Keratinocyte (primary cell): ENCODE data around the gene RNF41. TPM values are rescaled to one million over a fixed set of nuclear protein-coding genes. Genes with fewer than 3 reads are reported as not detected.
A peak's percentile ranks its signal among the peaks of the same experiment; 100 is the strongest.

ENCODE experiments used
- DNase-seq: peaks from one replicate; pipeline ENCODE4 v3.0.0-alpha.2; 2011; ENCODE audit warnings: low read depth, missing footprints, low spot score
- FAIRE-seq: peaks from 2 replicates; lab custom pipeline; 2011; peaks lifted over from hg19 to GRCh38; lab: Jason Lieb, UNC
- H2AFZ ChIP-seq: 2 replicates; pipeline ENCODE4 v1.6.0; 2012; ENCODE audit warnings: low read length, control low read depth, inconsistent platforms; ENCODE audit not compliant: control insufficient read depth
- H3K27ac ChIP-seq: 2 replicates; pipeline ENCODE4 v1.5.1; 2011; ENCODE audit warnings: low read length; ENCODE audit not compliant: control insufficient read depth, insufficient read depth
- H3K27me3 ChIP-seq: 3 replicates; pipeline ENCODE4 v1.6.0; 2011; ENCODE audit warnings: low read length; ENCODE audit not compliant: control insufficient read depth, insufficient read depth; ENCODE audit errors: extremely low read depth
- H3K36me3 ChIP-seq, 2 experiments: 2 replicates in 1 of 2; 3 replicates in 1 of 2; pipeline ENCODE4 v1.5.1; 2011; ENCODE audit warnings: low read length in 2 of 2, mild to moderate bottlenecking in 1 of 2; ENCODE audit not compliant: control insufficient read depth in 2 of 2, insufficient read depth in 2 of 2; ENCODE audit errors: extremely low read depth in 1 of 2
- H3K4me1 ChIP-seq: 3 replicates; pipeline ENCODE4 v1.5.1; 2011; ENCODE audit warnings: low read length; ENCODE audit not compliant: control insufficient read depth, insufficient read depth; ENCODE audit errors: extremely low read depth
- H3K4me2 ChIP-seq: 3 replicates; pipeline ENCODE4 v1.6.0; 2011; ENCODE audit warnings: low read depth, low read length; ENCODE audit not compliant: control insufficient read depth, insufficient read depth; ENCODE audit errors: extremely low read depth
- H3K4me3 ChIP-seq, 3 experiments: fragments of 200-600 bp in 1 of 3; sonication (generic) in 1 of 3; 2 replicates in 2 of 3; 3 replicates in 1 of 3; pipeline ENCODE4 v1.5.1; 2011 to 2016; ENCODE audit warnings: low read length in 3 of 3, mild to moderate bottlenecking in 3 of 3, control low read depth in 2 of 3, inconsistent platforms in 1 of 3, low read depth in 1 of 3, mixed read lengths in 1 of 3, mixed run types in 1 of 3, moderate library complexity in 1 of 3; ENCODE audit not compliant: control insufficient read depth in 2 of 3, insufficient read depth in 2 of 3; ENCODE audit errors: extremely low read depth in 1 of 3
- H3K79me2 ChIP-seq: 2 replicates; pipeline ENCODE4 v1.6.0; 2012; ENCODE audit warnings: low read length; ENCODE audit not compliant: control insufficient read depth, insufficient read depth
- H3K9ac ChIP-seq: 3 replicates; pipeline ENCODE4 v1.6.0; 2011; ENCODE audit warnings: low read length; ENCODE audit not compliant: control insufficient read depth, insufficient read depth; ENCODE audit errors: extremely low read depth
- H3K9me1 ChIP-seq: 3 replicates; pipeline ENCODE4 v1.6.0; 2011; ENCODE audit warnings: low read length; ENCODE audit not compliant: control insufficient read depth, insufficient read depth; ENCODE audit errors: extremely low read depth
- H3K9me3 ChIP-seq: 2 replicates; pipeline ENCODE4 v1.5.1; 2012; ENCODE audit warnings: low read depth, low read length; ENCODE audit not compliant: control insufficient read depth
- H4K20me1 ChIP-seq: 3 replicates; pipeline ENCODE4 v1.6.0; 2011; ENCODE audit warnings: low read length; ENCODE audit not compliant: control insufficient read depth, insufficient read depth; ENCODE audit errors: extremely low read depth
- EZH2 ChIP-seq: IDR thresholded peaks from one replicate; pipeline ENCODE4 v1.6.1; 2012; ENCODE audit warnings: inconsistent platforms, mild to moderate bottlenecking, low read length, moderate library complexity
- dilution Hi-C: fragments of 300-500 bp; cut with MboI; formaldehyde crosslinking; loops from one replicate; pipeline ENCODE4 v1.7.0; 2020; ENCODE audit warnings: low sequenced_read_pairs; ENCODE audit not compliant: extremely low pct_ligation_motif_present
- polyA plus RNA-seq, 5 experiments: library from polyadenylated mRNA; depleted of rRNA in 3 of 5; stranded (reverse) in 3 of 5; stranded (forward) in 1 of 5; unstranded in 1 of 5; fragments of >200 nt; gene quantifications; 1 replicate in 1 of 5; 2 replicates in 3 of 5; 3 replicates in 1 of 5; pipeline versions ENCODE4 v1.2.1 to v1.2.3, GENCODE V29; 2011 to 2012; ENCODE audit warnings: missing spikeins in 2 of 5, low read depth in 1 of 5, low replicate concordance in 1 of 5
- TF ChIP-seq, protein P1 (sequence below), 3 experiments: IDR thresholded peaks in 1 of 3; conservative IDR thresholded peaks in 1 of 3; optimal IDR thresholded peaks in 1 of 3; 2 replicates in 2 of 3; 3 replicates in 1 of 3; pipeline versions ENCODE3 to v1.5.1; 2011; ENCODE audit warnings: low read length in 3 of 3, mild to moderate bottlenecking in 3 of 3, moderate library complexity in 2 of 3, control low read depth in 1 of 3, inconsistent platforms in 1 of 3; ENCODE audit not compliant: insufficient read depth in 2 of 3; ENCODE audit errors: extremely low read depth in 1 of 3

RNF41 gene
- polyA plus RNA-seq, 1 donor (not counting 4 experiments of a cell fraction or from before 2014, with no cell fraction given), result 42.2 TPM

DNA sequence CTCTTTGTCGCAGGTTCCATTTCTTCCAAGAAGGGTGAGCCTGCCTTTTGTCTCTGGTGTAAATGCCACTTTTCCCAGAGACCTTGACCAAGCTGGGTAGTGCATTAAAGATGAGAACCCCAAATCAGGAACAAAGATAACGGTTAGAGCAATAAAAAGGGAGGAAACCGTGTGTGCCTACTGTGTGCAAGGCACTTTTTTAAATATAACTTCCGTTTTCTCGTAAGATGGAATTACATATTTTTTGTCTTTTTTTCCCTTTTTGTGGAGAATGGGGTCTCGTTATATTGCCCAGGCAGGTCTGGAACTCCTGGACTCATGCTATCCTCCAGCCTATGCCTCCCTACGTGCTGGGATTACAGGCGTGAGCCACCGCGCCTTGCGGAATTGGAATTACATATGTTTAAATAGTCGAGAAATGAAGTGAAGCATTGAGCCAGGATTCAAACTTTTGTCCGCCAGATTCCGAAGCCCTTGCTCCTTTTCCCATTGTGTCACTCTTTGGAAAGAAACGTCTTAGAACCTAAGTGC lies 1.9 kb upstream of the RNF41 start:
- Histone ChIP-seq H3K4me2 (peak overlapping the region; percentile 95), H3K9ac (peak overlapping the region; percentile 60), H3K36me3 (peaks cover 0 to 4% of the 10 kb centered on the region in 2 experiments), H4K20me1 (no peaks in the 10 kb centered on the region), H3K79me2 (peaks cover 26% of the 10 kb centered on the region), H3K27me3 (no peaks in the 10 kb centered on the region), H2AFZ (peak overlapping the region; percentile 94), H3K4me3 (peak overlapping the region; percentile 44 to 87 (median 55)), H3K27ac (peak overlapping the region; percentile 49), H3K4me1 (peaks cover 24% of the 10 kb centered on the region), H3K9me1 (no peaks in the 10 kb centered on the region), H3K9me3 (no peaks in the 10 kb centered on the region)
- dilution Hi-C loops, result no loop called here
- no peak for FAIRE-seq
- TF ChIP-seq, protein P1, sequence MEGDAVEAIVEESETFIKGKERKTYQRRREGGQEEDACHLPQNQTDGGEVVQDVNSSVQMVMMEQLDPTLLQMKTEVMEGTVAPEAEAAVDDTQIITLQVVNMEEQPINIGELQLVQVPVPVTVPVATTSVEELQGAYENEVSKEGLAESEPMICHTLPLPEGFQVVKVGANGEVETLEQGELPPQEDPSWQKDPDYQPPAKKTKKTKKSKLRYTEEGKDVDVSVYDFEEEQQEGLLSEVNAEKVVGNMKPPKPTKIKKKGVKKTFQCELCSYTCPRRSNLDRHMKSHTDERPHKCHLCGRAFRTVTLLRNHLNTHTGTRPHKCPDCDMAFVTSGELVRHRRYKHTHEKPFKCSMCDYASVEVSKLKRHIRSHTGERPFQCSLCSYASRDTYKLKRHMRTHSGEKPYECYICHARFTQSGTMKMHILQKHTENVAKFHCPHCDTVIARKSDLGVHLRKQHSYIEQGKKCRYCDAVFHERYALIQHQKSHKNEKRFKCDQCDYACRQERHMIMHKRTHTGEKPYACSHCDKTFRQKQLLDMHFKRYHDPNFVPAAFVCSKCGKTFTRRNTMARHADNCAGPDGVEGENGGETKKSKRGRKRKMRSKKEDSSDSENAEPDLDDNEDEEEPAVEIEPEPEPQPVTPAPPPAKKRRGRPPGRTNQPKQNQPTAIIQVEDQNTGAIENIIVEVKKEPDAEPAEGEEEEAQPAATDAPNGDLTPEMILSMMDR (optimal IDR thresholded peaks at IDR 0.05 in 1 of 3, IDR thresholded peaks at IDR 0.05 in 1 of 3, conservative IDR thresholded peaks at IDR 0.05 in 1 of 3; ENCODE audit: extremely low read depth in 1 of 3, insufficient read depth in 2 of 3, low read length in 3 of 3), result no peak
- no peak for TF ChIP-seq EZH2
- DNase-seq, result no peak

DNA sequence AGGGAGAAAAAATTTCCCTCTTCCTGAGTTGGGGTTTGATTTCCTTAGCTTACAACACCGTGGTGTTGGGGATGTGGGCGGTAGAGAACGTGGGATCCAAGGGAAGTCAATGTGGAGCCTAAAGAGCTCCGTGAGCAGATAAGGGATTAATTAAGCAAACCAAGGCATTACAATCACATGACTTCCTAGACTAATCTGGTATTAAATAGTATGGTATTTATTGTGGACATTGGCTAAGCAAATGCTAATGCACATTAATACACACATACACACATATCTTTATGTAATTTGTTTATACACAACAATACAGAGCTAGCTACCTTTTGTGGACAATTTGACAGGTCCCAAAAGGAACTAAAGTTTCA lies 791 bp upstream of the RNF41 start:
- Histone ChIP-seq H3K36me3 (peaks cover under 1 to 4% of the 10 kb centered on the region in 2 experiments), H3K27me3 (no peaks in the 10 kb centered on the region), H3K79me2 (peaks cover 30% of the 10 kb centered on the region), H3K4me1 (peaks cover 24% of the 10 kb centered on the region), H3K27ac (peak overlapping the region; percentile 84), H3K9me3 (no peaks in the 10 kb centered on the region), H3K4me3 (peak overlapping the region; percentile 89 to 98 (median 94)), H4K20me1 (no peaks in the 10 kb centered on the region), H3K9me1 (no peaks in the 10 kb centered on the region), H2AFZ (peak overlapping the region; percentile 73), H3K9ac (peak overlapping the region; percentile 92), H3K4me2 (peak overlapping the region; percentile 98)
- FAIRE-seq (no peak), DNase-seq (no peak)
- dilution Hi-C loops, result no loop called here
- TF ChIP-seq, protein P1 (optimal IDR thresholded peaks at IDR 0.05 in 1 of 3, IDR thresholded peaks at IDR 0.05 in 1 of 3, conservative IDR thresholded peaks at IDR 0.05 in 1 of 3; ENCODE audit: extremely low read depth in 1 of 3, insufficient read depth in 2 of 3, low read length in 3 of 3), result no peak
- no peak for TF ChIP-seq EZH2
